NCI-H82 (cell line): ENCODE data around the gene RAC2.
"Not testable (repeated sequence)": the region's sequence is repeated elsewhere in the genome, so short reads cannot be mapped to it uniquely, and the experiment has no call there.

ENCODE experiments used
- DNase-seq: peaks from one replicate; lab custom pipeline; 2025; lab: John Stamatoyannopoulos, UW

The RAC2 gene

DNA sequence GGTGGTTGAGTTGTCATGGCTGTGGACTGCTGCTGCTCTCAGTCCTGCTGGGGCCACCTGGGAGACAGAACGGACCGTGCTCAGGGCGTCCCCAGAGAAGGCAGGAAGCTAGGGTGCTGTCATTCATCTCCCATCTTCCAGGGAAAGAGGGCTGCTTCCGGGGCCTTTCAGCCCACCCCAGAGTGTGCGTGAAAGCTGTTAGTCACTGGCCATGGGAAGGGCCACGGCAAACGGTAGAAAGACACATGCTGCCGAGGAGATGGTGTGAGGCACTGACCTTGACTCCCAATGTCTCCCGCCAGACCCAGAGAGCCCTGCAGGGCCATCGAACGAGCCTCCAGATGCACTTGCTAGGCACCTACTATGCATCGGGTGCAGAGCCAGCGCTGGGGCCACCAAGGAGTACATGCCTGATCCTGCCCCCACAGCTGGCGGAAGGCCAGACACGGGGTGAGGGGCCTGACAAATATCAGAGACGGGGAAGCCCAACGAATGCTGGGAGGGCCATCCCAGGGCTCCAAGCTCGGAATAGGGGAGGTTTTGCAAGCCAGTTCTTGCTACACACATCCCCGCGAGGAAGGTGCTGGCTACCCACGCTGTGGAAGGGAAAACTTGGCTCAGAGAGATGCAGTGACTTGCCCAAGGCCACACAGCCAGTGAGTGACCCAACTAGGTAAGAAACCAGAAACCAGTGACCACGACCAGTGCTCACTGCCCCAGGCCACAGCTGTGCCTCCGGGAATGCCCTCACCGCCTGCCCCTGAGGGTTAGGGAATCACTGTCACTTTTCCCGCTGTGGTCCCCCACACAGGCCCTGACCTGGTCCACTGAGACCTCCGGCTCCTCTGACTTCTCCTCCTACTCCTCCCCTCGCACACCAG, 10.1 kb downstream of the RAC2 start:
- no peak for DNase-seq

DNA sequence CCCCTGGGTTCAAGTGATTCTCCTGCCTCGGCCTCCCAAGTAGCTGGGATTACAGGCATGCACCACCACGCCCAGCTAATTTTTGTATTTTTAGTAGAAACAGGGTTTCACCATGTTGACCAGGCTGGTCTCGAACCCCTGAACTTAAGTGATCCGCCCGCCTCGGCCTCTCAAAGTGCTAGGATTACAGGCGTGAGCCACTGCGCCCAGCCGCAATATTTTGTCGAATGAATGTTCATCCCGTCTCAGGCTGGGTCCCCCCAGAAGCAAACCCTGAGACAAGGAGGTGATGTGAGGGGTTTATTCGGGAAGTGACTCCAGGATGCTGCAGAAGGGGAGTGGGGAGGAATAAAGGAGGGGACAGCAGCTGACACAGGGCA, 10.7 kb downstream of the RAC2 start:
- DNase-seq: not testable (repeated sequence)

DNA sequence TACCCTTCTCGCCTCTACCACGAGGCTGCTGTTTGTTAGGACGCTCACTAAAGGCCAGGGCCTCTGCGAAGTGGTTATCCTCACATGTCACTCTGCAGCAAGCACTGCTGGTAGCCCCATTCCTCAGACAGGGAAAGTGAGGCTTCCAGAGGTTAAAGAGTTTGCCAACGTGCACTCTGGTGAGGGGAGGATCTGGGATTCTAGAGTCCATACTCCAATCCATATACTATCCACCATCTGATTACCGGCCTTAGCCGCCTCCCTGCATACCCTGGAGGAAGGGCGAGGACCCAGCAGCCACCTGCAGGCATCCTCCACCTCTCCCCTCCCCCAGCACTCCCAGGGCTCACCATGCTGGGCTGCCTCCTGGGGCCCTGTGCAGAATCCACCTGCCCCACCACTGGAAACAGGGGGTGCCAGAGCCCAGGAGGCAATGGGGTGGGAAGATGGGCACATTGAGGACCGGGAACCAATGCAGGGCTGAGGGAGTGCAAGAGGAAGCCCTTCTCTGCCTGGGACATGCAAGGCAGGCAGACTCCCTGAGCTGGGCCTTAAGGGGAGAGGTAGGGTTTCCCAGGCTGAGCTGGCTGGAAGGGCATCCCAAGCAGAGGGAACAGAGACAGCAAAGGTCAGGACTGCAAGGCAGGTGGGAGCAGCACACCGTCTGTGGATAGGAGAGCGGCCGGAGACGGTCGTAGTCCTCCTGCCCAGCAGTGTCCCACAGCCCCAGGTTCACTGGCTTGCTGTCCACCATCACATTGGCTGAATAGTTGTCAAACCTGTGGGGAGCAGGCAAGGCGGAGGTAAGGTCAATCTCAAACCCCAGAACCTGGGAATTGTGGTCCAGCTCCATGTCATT, 11.7 kb downstream of the RAC2 start:
- no peak for DNase-seq

DNA sequence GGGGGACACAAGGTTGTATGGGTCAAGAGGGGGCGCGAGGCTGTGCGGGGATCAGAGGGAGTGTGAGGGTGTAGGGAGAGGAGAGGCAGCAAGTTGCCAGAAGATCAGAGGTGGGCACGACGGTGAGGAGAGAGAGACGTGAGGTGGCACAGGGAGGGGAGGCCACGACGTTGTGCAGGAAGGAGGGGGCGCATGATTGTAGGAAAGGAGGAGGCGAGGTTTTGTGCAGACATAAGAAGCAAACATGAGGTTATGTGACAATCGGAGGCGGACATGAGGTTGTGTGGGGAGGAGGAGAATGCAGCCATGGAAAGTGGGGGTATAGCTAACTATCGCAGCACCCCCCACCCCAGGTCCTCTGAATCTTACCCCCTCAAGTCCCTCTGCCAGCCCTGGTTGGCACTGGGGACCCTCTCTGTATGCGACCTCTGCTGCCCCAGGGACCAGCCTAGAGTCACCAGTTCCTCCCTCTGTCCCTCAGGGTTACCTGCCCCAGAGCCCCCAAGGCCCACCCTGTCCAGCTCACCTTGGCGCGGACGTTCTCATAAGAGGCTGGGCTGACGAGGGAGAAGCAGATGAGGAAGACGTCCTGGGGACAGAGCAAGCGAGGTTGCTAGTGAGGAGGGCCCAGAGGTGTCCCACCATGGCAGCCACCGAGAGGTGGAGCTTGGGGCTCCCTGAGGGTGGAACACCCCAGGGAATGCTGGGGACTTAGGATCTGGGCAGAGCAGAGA, 12.5 kb downstream of the RAC2 start:
- no peak for DNase-seq

DNA sequence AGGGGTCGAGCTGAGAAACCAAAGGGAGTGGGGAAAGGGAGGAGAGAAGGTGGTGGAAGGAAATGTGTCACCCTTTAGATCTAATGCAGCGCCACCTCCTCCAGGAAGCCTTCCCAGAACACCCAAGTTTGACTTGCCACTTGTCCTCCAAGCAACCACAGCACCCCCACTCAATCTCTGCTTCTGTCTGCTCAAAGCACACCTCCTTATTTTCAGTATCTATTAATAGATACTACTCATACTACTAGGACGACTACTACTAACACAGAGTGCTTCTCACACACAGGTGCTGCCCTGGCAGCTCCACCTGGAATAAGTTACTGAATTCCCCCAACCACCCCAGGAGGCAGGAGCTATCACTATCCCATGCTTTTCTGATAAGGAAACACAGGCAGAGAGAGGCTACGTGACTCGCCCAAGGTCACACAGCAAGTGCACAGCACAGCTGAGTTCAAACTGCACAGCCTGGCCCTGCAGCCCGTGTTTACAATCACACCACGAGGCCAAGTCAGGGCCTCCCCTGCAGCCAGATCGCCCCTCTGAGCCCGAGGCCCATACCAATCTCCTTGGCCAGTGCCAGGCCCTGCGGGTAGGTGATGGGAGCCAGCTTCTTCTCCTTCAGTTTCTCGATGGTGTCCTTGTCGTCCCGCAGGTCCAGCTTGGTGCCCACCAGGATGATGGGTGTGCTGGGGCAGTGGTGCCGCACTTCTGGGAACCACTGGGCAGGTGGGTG, 13.2 kb downstream of the RAC2 start:
- DNase-seq: no peak

DNA sequence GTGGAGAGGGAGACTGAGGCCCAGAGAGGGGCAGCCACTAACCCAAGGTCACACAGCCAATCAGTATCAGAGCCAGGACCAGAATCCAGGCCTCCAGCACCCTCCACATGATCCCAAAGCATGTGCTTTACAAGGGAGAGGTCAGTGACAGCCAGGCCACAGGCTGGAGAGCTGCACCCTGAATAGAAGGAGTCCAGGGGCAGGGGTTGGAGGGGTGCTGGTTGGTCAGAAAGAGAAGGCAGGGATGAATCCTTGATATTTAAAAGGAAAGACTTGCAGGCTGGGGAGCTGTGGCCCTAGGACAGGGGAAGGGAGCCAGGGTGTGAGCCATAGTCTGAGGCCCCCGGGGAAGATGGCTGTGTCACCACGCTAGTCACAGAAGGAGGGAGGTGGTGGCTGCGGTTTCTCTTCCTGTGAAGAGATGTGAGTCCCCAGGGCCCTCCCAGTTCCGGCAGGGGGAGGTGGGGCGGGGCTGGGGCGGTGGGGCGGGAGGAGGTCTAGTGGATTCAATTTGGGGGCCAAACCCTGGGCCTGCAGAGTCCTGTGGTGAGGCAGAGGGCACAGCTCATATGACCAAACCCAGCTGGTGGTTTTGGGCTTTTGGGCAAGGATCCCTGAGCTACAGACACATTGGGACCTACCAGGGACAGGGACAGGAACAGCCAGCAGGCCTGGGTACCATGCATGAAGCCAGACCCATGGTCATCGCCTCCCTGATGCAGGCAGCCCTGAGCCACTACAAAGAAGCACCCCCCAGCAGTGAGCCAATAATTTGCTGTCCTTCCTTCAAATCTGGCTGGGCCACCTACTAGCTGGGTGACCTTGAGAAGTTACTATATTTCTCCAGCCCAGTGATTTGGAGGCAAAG, 14.0 kb downstream of the RAC2 start:
- DNase-seq: no peak

DNA sequence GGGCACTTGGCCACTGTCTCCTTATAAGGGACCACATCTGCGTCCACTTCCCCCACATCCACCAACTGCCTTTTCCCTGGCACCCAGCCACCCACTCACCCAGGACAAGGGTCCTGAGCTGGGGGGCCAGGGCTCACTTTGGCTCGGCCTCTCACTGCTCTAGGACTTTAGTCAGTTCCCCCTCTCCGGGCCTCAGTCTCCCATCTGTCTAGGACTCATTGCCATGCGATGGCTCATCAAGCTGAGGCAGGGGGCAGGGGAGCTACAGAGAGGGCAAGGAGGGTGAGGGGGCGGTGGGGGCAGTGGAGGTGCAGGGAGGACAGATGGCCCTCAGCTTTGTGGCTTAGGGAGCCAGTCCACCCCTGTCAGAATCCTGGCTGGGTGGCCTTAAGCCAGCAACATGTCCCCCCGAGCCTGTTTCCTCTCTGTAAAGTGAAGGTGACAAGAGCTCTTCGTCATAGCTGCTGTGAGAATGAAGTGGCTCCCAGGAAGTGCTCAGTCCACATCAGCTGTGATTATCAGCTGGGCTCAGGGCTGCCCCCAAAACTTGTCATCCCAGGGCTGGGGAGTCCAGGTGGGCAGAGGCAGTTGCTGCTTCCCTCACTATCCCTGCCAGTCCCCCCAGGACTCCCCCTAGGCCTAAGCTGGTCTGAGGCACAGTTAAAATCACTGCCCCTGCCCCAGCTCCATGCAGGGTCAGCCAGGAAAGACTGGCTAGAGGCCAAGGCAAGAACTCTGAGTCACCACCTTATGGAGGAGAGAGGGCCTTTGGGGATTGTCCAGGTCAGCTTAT, 14.9 kb downstream of the RAC2 start:
- peak; percentile 10 for DNase-seq

DNA sequence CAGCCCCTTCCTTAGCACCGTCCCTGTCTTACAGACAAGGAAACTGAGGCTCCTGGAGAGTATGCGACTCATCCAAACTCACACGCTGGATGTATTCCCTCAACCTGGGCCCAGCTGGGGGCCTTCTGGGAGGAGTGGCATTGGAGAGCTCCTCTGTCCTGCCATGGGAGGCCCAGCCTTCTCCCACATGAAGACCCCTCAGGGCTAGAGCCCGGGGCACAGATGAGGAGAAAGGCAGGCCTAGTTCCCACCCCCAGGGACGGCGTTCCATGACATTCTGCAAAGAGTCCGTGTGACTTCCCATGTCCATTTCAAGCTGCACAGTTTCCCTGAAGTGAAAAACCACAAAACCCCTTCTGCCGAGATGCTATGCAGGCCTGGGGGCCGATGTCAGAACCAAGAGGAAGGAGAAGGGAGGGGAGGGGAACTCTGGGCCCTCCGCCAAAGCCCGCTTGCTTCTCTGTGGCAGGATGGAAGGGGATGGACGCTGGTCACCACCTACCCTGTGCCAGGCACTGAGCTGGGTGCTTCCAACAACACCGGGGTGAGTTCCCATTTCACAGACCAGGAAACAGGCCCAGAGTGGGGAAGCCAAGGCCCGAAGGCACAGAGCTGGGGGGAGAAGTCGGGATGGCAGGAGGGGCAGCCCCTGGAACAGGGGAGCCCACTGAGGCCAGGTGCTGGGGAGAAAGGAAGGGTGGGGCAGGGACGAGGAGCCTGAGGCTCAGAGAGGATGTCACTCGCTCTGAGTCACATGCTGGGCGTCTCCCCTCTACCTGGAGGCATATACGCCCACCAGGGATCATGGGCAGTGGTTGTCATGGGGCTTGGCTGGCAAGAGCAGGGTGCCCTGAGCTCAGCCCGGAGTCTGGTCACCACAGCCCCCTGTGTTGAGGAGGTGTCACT, 15.7 kb downstream of the RAC2 start:
- no peak for DNase-seq

DNA sequence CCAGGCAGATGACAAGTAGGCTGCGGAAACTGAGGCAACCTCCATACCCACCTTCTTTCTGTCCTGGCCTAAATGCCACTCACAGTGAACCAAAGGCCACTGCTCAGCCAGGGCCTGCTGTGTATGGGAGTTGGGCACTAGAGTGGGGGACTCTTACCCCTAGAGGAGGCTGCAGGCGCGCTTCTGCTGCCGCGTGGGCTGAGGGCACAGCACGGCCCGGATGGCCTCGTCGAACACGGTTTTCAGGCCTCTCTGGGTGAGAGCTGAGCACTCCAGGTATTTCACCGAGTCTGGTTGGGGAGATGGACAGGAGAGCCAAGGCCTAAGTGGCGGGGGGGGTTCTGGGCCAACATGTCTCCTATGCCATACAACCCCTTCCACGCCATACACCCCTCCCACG, 17.6 kb downstream of the RAC2 start:
- DNase-seq: no peak

DNA sequence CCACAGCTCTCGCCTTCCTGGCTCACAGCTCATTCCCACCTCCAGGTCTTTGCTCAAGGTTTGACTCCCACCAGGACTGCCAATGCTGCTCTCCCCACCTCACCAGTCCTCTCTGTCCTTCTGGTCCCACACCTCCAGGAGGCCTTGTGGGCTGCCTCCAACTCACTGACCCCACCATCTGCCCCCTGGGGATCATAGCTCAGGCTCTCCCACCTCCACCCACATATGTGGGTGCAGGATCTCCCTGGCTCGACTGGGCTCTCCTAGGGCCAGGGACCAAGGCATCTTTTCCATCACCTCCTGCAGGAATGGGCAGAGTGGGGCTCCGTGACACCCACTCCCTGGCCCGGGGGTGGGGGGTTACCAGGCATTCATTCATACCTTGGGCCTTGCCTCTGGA, 18.0 kb downstream of the RAC2 start:
- no peak for DNase-seq

DNA sequence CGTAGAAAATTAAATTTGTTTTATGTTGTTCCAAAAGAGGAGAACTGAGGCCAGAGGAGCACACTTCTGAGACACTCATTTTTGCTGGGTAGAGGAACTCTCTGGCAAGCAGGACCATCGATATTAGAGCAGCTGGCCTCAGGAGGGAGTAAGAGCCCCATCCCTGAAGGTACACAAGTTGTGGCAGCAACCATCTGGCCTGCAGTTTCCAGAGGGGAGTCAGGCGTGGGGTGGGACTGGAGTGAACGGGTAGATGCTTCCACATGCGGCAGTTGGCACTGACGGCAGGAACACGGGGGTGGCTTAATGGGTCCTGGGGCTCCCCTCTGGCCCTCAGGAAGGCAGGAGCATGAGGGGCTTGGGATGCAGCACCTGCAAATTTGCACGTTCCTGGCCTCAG, 18.6 kb downstream of the RAC2 start:
- peak; percentile 47 for DNase-seq

DNA sequence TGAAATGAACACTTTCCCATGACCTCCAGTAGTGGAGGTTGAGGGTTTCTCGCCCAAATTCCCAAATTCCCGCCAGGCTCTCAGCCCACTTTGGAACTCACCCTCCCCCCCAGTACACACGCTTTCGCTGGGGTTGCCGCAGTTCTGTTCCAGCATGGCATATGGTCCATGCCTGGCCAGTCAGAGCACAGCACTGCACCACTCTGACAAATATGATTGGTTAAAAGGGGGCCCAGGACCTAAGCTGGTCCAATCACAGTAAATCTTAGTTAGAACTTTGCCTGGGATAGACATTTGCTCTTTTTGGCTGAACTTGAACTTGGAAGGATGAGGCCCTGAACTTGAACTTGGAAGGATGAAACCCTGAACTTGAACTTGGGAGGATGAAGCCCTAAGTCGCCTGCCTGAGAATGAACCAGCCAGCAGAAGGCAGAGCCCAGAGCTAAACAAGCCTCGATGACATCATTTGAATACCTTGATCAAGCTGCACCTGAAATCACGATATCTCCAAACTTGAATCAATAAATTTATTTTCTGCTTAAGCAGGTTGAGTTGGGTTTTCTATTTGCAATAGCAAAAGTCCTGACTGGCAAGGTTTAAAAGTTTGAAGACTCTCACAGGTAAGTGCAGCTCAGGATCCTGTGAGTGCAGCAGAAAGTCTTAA, 19.2 kb downstream of the RAC2 start:
- no peak for DNase-seq

DNA sequence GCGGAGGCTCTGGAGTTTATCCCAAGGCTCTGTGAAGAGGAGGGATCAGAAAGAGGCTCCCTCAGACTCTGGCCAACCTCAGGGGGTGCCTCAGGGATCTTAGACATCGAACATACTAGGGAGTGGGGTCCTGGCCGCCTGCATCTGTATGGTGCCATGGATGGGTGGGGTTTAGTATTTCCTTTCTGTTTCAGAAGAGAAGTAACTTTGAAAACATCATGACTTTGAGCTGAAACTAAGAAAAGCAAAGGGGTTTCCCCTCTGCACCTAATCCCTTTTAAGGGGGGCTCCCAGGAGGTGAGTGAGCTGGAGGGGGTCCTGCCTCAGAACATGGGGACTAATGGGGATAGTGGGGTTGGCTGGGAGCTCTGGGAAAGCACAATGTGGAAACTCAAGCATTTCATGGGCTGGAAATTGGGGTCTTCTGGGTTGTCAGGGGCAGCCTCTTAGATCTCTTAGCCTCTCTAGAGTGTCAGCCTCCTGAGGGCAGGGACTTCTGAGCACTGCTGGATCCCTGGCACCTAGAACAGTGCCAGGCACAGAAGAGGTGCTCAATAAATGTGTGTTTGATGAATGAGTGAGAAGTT, 20.0 kb downstream of the RAC2 start:
- DNase-seq: no peak

DNA sequence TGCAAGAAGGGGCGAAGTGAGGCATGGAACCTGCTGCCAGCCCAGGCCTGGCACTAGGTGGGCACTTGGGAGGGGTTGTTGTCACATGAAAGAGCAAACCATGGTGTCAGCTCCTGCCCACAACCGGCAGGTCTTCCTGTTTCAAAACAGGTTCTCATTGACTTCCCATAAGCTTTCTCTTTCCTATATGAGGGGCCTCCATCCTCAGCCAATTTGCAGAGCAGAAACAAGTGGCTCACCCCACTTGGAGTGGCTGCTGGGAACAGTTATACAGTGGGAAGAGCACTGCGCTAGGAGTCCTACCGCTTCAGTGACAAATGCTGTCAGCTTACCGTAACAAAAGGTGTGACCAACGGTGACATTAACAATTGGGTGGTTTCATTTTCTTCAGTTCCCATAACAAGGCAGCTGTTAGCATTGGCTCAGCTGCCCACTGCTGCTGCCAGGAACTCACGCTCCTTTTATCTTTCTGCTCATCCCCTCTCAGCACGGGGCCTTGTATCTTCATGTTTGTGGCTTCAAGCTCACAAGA, 21.6 kb downstream of the RAC2 start:
- DNase-seq: no peak

DNA sequence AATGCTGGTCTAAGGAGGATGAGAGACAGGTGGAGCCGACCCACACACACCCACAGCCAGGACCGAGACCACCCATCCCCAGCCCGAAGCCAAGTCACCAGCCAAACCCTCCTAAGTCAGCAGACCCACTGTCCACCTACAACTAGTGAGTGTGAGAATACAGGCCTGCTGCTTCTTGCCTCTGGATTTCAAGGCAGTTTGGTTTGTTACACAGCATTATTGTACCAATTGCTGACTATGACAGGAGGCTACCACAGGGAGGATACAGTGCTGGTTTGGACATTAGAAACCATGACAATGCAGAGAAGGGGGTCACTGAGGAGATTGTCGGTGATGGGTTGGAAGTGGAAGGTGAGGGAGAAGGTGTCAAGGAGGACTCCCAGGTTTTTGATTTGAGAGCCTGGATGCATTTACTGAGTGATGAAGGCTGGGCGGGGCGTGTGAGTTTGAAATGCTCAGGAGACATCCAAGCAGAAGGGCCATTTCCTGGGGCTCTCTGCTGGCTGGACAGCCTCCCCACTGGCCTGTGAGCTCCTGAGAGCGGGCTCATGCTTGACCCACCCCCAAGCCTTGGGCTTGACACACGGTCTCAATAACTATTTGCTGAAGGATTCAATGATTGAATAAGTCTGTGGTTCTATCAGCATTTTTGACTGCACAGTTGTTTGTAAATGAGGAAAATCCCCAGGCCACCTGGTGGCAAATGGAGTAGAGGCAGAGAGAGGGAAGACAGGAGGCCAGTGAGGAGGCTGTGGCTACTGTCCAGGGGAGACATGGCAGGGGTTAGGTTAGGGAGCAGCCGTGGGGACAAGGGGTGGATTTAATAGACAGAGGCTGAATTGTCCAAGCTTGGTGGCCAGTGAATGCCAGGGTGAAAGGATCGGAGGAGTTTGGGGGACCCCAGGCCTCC, 22.4 kb downstream of the RAC2 start:
- DNase-seq: no peak

DNA sequence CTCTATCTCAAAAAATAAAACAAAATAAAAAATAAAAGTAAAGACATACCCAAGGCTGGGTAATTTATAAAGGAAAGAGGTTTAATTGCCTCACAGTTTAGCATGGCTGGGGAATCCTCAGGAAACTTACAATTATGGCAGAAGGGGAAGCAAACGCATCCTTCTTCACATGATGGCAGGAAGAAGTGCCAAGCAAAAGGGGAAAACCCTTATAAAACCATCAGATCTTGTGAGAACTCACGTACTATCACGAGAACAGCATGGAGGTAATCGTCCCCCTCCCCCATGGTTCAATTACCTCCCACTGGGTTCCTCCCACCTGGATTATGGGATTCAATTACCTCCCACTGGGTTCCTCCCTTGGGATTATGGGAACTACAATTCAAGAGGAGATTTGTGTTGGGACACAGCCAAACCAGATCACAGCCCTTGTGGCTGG, 23.5 kb downstream of the RAC2 start:
- peak; percentile 65 for DNase-seq

DNA sequence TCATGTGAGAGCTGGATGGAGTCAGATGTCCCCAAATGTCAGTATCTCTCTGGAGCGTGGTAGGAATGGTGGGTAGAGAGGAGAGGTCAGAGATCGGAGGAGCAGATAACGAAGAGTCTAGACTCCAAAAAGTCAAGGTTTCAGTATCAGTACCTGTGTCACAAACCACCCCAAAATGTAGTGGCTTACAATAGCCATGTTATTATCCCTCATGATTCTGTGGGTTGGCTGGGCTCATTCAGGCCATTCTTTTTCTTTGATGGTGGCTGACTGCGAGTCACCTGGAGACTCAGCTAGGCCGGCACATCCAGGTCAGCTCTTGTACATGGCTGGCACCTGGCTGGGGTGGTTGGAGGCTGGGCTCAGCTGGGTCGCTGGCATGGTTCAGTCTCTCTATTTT, 24.5 kb downstream of the RAC2 start:
- DNase-seq: no peak
